Measurements from ENCODE around the gene PACSIN1.

Gene PACSIN1

DNA sequence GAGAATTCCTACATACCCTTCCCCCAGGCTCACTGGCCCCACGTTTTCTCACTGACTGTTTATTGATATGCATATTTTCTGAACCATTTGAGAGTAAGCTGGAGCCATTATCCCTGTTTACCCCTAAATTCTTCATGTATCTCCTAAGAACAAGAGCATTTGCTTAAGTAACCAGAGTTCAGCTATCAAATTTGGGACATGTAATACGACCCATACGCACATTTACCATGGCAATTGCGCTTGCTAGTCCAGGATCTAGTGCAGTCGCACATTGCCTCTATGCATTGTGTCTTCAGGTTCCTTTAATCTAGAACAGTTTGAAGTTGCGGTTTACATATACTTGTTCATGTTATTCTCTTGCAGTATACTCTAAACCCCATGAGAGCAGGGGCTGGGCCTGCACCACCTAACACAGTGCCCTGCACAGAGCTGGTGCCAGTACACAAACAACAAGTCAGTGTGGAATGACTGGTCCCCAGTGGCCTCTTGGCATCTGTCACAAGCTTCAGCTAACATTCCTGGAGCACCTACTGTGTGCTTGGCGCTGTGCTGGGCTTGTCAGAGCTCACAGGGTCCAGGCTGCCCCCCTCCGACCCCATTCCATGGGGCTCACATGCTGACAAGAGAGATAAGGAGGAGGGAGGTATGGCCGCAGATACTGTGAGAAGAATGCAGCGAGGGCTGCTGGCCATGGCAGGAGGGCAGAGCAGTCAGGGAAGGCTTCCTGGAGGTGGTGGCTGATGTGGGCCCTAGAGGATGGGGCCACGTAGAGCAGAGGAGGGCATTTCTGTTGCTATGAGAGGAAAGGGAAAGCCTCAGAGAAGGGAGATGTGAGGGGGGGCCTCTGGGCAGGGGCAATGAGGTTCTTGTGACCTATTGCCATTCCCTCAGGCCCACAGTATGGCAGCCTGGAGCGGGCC lies 62.1 kb downstream of the PACSIN1 start:
- DNase-seq (ENCODE audit: low read depth): no peak

DNA sequence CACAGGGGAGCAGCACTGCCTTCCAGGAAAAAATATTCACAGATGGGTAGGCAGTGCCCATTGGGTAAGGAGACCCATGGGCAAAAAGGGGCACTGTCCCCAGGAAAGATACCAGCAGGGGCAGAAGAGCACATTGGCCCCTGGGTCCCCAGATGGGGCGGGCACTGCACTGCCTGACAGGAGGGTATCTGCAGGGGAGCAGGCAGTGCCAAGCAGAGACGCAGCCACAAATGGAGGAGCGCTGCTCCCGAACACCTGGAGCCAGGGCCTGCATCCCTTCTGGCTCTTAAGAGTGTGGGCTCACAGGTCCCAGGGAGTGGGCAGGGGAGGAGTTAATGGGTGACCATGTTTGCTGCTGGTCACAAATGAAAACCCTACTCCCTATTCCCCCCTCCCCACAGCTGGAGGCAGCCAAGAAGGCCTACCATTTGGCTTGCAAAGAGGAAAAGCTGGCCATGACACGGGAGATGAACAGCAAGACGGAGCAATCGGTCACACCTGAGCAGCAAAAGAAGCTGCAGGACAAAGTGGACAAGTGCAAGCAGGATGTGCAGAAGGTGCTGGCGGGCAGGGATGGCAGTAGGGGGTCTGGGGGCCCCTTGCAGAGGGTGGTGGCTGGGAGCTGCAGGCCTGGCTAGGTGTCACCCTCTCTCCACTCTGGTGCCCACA lies 63.3 kb downstream of the PACSIN1 start:
- no peak for DNase-seq (ENCODE audit: low read depth)

DNA sequence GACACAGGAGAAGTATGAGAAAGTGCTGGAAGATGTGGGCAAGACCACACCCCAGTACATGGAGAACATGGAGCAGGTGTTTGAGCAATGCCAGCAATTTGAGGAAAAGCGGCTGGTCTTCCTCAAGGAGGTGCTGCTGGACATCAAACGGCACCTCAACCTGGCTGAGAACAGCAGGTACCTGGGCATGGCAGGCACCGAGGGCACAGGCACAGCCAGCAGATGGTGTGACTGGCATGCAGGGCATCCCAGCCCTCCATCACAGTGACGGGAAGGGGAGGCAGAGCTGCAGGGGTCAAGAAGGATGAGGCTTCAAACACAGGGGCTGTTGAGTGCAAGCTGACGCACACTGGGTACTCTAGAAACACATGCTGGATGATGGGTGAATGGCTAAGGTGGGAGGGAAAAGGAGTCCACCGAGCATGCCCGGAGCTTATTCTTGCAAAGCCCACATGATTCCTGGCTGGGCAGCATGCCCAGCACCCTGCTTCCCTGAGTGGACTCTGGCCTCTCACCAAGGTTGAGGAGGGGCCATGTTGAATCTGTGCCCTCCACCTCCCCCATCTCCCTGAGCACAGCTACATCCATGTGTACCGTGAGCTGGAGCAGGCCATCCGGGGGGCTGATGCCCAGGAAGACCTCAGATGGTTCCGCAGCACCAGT lies 63.9 kb downstream of the PACSIN1 start:
- no peak for DNase-seq (ENCODE audit: low read depth)

DNA sequence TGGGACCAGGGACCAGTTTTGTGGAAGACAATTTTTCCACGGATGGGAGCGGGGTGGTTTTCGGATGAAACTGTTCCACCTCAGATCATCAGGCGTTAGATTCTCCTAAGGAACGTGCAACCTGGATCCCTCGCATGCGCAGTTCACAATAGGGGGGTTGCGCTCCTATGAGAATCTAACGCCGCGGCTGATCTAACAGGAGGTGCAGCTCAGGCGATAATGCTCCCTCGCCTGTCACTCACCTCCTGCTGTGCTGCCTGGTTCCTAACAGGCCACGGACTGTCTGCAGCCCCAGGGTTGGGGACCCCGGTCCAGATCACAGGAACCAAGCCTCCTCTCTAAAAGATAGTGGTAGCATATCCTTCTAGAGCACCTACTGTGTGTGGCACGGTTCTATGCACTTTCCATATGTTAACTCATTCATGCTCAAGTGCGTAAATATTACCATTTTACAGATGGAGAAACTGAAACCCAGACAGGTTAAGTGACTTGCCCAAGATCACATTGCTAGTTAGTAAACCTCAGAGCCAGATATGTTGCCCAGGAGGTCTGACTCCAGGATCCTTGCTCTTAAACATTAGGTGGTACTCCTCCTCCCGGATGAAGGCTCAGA lies 65.0 kb downstream of the PACSIN1 start:
- DNase-seq (ENCODE audit: low read depth): no peak

DNA sequence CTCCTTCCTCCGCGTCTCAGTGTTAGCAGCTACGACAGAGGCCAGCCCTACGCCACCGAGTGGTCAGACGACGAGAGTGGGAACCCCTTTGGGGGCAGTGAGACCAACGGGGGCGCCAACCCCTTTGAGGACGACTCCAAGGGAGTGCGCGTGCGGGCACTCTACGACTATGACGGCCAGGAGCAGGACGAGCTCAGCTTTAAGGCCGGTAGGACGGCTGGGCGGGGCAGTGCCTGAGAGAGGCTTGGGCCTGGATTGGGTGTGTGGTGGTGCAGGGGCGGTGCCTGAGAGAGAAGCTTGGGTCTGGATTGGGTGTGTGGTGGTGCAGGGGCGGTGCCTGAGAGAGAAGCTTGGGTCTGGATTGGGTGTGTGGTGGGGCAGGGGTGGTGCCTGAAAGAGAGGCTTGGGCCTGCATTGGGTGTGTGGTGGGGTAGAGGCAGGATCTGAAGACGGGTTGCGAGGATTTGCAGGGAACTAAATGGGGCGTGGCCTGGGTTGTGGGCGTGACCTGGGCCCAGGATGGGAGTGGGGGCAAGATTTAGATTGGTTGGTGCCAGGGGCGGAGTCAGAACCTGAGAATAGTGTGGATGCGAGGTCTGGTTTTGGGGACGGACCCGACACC lies 65.8 kb downstream of the PACSIN1 start:
- no peak for DNase-seq (ENCODE audit: low read depth)

DNA sequence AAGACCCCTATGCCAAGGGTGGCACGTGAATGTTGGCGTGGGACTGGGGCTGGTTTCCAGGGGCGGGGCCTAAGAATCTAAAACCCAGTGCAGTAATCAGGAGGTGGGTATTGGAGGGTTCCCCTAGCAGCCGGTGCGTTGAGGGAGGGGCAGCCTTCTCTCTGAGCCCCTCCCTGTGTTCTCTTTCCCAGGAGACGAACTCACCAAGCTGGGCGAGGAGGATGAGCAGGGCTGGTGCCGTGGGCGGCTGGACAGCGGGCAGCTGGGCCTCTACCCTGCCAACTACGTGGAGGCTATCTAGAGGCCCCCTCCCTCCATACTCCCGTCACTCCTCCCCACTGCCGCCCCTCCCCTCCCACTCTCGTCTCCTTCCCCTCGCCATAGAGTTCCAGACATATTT lies 66.4 kb downstream of the PACSIN1 start:
- DNase-seq (ENCODE audit: low read depth): no peak

DNA sequence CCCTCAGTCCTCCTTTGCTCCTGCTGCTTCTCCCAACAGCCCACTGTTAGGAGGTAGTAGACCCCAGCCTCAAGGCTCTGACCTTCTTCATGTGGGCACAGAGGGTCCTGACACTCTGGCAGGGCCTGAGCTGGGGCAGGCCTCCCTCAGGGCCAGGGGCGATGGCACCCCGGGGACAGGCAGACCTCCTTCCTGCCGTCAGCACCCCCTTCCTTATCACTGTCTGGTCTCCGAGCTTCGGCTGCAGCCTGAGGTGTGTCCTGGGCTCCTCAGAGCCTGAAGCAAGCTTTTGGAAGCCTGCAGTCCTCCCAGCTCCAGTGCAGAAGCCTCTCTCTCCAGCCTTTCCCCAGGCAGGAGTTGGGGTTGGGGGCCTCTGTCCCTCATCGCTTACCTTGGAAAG lies 68.3 kb downstream of the PACSIN1 start:
- DNase-seq (ENCODE audit: low read depth): no peak

DNA sequence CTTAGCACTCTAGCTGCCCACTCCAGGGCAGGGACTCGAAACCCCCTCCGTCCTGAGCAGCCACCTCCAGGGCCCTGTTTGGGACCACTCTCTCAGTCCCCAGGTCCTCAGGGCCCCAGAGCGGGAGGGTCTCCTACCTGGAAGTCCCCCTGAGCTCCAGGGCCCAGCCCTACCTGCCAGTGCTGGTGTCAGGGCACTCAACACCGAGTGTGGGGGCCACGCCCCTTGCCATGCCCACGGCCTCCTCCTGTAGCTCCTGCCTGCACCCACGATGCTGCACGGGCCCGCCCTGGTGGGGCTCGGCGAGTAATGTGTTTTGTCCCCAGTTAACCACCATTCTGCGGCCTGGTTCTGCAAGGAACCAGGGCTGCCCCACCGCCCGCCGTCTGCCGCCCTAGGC lies 68.8 kb downstream of the PACSIN1 start:
- DNase-seq (ENCODE audit: low read depth): no peak

DNA sequence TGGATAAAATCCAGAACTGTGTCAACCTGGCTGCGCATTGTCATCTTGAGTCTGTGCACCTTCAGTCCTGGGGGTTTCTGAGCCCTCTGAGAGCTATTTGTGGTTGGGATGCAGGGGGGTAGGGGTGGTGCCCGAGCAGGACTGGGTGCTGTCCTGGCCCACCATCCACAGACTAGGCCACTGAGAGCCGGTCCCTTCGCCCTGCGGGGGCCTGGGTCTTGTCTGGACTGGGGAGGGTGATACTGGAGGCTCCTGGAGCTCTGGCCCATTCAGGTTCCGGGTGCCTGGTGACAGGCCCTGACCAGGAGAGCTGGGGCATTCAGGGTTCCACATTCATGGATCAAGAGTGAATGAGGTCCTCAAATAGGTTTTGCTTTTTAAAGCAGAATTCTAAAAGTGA lies 69.3 kb downstream of the PACSIN1 start:
- DNase-seq (ENCODE audit: low read depth): no peak

DNA sequence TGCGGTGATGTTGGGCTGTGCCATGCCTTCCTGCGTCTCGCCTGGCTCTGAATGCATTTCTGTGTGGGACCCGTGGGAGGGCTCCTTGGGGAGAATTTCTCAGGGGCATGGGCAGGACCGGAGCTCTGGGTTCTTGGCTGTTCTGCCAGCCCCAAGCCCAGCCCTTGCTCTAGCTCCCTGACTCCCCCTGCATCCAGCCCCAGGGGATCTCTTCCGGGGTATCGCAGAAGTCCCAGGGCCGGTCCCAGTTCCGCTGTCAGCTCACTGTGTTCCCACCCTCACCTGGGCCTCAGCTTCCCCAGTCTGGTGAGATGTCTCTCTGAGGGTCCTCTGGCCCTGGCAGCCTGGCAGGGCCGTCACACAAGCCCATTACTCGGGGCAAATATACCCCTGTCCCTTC lies 69.8 kb downstream of the PACSIN1 start:
- DNase-seq (ENCODE audit: low read depth): no peak

DNA sequence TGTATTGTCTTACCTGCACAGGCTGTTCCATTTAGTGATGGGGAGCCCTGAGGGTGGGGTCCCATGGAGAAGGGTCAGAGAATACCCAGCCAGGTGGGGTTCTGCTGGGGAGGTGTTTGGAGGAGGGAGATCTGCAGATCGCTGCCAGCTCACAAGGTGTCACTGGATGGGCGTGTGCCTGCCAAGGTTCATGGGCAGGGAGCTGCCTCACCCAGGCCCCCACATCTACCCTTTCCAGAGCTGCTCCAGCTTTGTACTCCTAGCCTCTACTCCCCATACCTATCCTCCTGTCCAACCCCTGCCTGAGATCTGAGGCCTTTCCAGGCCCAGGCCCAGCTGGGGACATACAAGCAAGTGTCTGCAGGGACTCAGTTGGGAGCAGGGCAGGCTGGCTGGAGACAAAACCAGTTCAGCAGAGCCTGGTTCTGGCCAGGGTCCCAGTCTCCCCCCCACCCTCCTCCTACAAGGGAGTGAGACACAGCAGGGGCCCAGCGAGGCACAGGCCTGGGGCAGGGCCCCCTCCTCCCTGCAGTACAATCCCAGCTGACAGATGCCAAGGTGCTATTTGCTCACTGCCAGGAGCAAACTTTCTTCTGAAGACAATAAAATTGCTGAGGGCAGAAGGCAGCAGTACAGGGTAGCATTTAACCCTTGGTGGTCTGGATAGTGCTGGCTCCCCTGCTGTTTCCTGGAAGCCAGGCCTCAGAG lies 70.5 kb downstream of the PACSIN1 start:
- DNase-seq (ENCODE audit: low read depth): no peak

DNA sequence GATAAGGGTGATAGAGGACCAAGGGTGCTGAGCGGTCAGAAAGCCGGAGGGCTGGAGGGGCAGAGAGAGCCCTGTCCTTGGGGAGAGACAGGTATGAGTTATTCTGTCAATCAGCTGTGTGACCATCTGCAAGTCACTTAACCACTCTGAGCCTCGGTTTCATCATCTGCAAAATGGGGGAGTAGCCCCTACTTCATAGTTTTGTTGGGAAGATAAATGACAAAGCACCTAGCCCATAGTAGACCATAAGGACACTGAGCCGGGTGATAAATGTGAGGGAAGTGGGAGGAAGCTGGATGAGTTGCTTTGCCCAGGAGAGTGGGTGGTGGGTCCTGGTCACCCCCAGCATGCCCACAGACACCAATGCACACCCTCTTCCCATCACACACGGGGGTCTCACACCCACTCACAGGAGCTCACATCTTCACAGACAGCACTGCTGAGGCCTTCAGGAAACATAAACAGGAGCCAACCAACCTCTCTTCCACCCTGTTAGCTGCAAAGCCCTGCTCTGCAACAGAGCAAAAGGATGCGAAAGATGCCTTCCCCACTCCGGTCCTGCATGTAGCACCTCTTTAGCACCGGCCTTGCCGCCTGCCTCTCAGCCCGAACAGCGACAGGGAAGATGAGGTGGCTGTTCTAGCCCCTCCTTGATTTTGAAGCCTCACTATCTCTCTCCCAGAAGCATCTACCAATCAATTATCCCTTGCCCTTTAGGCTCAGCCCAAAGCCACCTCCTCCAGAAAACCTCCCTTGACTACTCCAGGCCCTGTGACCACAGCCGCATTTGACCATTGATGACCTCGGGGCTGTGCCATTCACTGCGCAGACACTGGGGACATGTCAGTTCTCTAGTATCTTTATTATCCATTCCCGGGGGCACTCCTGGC lies 71.3 kb downstream of the PACSIN1 start:
- no peak for DNase-seq (ENCODE audit: low read depth)

DNA sequence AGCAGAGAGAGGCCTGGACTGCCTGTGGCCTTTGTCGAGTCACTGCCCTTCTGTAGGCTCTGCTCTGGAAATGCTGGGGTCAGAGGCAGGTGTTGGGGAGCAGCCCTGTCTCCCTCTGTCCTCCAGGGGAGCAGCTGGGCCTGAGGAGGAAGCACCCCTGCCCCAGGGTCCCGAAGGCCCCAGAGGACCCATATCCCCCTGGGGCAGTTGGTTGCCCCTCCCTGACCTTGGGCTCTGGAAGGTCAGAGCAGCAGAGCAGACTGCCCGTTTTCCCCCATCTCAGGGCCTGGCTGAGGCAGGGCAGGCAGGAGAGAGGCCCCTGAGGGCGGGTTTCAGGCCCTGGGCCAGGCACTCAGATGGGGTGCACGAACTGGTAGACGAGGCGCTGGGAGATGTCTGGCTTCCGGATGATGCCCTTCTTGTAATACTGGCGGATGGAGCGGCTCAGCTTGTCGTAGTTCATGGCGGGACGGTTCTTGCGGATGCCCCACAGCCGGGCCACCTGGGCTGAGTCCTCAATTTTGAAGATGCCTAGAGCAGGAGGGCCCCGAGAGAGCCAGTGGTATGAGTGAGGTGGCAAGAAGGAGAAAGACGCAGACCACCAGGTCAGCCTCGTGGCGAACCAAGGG lies 72.2 kb downstream of the PACSIN1 start:
- DNase-seq (ENCODE audit: low read depth): no peak

DNA sequence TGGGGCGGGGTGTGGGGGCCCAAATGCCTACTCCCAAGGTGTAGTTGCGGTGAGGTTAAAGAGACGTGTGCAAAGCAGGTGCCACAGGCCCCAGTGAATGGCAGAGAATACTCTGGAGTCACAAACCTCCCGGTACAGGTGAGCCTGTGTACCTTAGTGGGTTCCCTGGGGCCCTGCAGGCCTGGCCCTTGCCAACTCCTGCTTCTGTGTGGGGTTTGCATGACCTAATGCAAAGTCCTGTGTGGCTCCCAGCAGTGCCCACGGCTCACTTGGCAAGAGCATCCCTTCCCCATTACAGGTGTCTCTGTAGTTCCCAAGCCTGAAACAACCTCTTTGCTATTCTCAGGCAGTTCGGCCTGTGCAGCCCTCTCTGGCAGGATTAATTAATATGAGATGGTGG lies 72.7 kb downstream of the PACSIN1 start:
- no peak for DNase-seq (ENCODE audit: low read depth)

DNA sequence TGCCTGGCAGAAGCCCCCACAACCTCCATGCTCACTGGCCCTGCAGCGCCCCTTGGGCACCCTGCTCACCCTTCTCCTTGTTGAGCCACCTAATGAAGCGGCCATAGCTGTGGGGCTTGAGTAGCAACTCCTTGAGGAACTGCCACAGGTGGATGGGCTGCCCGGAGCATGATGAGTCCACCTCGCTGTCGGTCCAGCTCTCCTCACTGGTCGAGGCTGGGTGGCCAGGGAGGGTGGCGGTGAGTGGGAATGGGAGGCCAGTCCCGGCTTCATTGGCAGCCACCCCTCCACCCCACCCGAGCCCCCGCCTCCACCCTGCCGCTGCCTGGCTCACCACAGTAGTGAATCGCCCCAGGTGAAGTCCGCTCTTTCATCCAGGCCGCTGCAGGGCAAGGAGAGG lies 73.3 kb downstream of the PACSIN1 start:
- DNase-seq (ENCODE audit: low read depth): no peak

DNA sequence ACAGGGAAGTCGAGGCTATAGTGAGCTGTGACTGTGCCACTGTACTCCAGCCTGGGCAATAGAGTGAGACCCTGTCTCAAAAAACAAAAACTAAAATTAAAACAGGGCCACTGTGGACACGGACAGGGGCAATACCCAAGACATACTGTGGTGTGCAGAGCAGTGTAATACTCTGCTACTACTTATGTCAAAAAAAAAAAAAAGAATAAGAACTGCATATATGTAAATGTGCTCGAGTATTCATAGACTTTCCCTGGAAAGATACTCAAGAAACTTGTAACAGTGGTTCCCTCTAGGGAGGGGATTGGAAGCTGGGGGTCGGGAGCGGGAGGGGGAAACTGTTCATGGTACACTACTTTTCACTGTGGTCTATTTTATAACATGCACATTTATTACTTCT lies 74.3 kb downstream of the PACSIN1 start:
- DNase-seq (ENCODE audit: low read depth): no peak

DNA sequence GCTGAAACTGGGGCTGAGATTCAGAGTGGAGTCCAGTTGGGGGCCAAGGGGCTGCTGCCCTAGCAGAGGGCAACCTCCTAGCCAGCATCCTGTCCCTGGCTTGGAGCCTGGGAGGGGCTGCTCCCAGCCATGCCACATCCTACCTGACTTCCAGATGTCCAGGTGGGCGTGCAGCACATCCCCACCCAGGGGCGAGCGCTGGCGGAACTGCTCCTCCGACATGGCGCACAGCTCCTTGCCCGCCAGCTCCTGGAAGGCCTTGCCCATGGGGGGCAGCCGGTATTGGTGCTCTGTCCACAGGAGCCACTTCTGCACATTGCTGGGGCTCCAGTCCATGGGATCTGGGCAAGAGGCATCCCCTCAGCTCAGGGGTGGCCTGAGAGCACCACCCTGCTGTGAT lies 75.0 kb downstream of the PACSIN1 start:
- no peak for DNase-seq (ENCODE audit: low read depth)

DNA sequence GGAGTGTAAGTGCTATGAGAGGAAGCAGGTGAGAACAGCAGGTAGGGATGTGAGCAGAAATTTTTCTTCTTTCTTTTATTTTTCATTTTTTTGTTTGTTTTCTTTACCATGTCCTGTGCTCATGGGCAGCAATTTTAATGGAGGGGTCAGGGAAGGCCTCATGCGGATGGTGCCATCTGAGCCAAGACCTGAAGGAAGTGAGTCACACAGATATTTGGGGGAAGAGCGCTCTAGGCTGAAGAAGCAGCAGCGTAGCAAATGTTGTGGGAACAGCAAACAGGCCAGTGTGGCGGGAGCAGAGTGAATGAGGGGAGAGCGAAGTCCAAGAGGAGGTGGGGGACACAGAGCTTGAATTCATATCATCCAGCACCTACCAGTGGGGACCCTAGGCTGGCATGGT lies 77.5 kb downstream of the PACSIN1 start:
- DNase-seq (ENCODE audit: low read depth): no peak

DNA sequence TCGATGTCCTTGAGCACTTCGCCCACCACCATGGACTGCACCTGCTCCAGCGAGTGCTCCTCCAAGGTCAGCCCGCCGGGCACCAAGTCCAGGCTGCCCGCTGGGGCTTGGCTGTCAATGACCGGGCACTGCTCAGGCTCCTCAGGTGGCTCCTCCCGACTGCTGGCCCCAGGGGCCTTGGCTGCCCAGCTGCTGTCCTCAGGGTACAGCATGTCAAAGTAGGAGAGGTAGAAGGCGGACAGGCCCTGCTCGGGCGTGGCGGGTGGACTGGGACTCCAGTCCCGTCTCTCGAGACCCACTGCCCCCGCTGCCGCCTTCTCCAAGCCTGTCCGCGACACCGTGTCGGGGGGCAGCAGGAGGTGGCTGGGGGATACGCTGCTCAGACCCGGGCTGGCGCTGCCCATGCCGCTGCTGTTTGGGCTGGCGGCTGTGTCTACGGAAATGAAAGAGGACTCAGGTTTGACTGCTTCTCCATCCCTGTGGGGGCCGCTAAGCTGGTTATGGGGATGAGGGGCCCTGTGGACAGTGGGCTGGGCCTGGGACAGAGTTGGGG lies 78.3 kb downstream of the PACSIN1 start:
- no peak for DNase-seq (ENCODE audit: low read depth)

Measured in stimulated activated CD8-positive, alpha-beta memory T cell treated with anti-CD3 and anti-CD28 coated beads, Interleukin-12 subunit alpha, Interleukin-12 subunit beta, amount 100 ng/mL, for 4 hours (primary cell).